ENCODE results near the gene ZNF678. TPM values are rescaled to one million over a fixed set of nuclear protein-coding genes. Genes with fewer than 3 reads are reported as not detected.
"Not testable (repeated sequence)": the region's sequence is repeated elsewhere in the genome, so short reads cannot be mapped to it uniquely, and the experiment has no call there.

Gene ZNF678
- polyA plus RNA-seq, 3 donors = 1.5 to 1.9 (median 1.7) TPM

DNA sequence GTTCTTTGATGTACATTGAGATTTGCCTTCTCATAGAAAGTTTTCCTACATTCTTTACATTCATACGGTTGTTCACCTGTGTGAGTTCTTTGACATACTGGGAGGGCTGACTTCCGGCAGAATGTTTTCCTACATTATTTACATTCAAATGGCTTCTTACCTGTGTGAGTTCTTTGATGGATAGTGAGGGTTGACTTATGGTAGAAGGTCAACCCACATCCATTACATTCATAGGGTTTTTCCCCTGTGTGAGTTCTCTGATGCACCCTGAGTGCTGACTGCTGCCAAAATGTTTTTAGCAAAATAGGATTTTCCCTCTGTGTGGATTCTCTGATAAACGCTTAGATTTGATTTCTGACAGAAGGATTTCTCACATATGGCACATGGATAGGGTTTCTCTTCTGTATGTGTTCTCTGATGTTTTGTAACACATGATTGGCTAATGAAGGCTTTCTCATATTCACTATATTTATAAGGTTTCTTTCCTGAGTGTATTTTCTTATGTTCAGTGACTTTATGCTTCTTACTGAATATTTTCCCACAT is 134.0 kb downstream of the ZNF678 start:
- Mint-ChIP-seq H3K4me1 (no peaks in the 10 kb centered on the region), H3K36me3 (no peaks in the 10 kb centered on the region), H3K27me3 (ENCODE audit: low read depth in 3 of 3) (peaks cover 0 to 4% (median 0%) of the 10 kb centered on the region in 3 donors), H3K4me3 (no peak overlapping the region), H3K27ac (no peak overlapping the region), H3K9me3 (peaks cover 27 to 60% (median 53%) of the 10 kb centered on the region in 7 donors)
- Histone ChIP-seq H3K27ac (ENCODE audit: low read depth in 1 of 2, low read length in 2 of 2) (no peak overlapping the region), H3K9me3 (replicated peaks in 1 of 2; ENCODE audit: control insufficient read depth in 1 of 2, insufficient read depth in 1 of 2, low read length in 2 of 2) (peaks cover 38 to 56% of the 10 kb centered on the region in 2 donors), H3K4me3 (replicated peaks in 1 of 3; ENCODE audit: low read depth in 2 of 3, low read length in 3 of 3) (no peak overlapping the region), H3K4me1 (ENCODE audit: control insufficient read depth in 1 of 2, insufficient read depth in 2 of 2, low read length in 2 of 2) (no peaks in the 10 kb centered on the region), H3K79me2 (ENCODE audit: insufficient read depth, low read length) (no peaks in the 10 kb centered on the region), H3K4me2 (replicated peaks; ENCODE audit: extremely low read depth, low read length, poor library complexity, severe bottlenecking) (no peak overlapping the region), H4K20me1 (ENCODE audit: insufficient read depth, low read length) (no peaks in the 10 kb centered on the region), H3K9ac (ENCODE audit: insufficient read depth, low read length, poor library complexity, severe bottlenecking) (no peak overlapping the region), H3K27me3 (ENCODE audit: control insufficient read depth in 2 of 2, insufficient read depth in 2 of 2, low read length in 2 of 2) (no peaks in the 10 kb centered on the region), H2AFZ (ENCODE audit: insufficient read depth, low read depth, low read length, poor library complexity, severe bottlenecking) (no peak overlapping the region), H3K36me3 (replicated peaks in 1 of 2; ENCODE audit: control insufficient read depth in 1 of 2, insufficient read depth in 2 of 2, low read length in 2 of 2) (no peaks in the 10 kb centered on the region)
- no peak for DNase-seq
- intact Hi-C loops (cut with micrococcal nuclease) = no loop called here
- TF ChIP-seq CTCF (IDR thresholded peaks at IDR 0.05) = no peak
- no CpG with 5 or more reads among the region's 3 CpGs for WGBS (ENCODE audit: insufficient coverage)

DNA sequence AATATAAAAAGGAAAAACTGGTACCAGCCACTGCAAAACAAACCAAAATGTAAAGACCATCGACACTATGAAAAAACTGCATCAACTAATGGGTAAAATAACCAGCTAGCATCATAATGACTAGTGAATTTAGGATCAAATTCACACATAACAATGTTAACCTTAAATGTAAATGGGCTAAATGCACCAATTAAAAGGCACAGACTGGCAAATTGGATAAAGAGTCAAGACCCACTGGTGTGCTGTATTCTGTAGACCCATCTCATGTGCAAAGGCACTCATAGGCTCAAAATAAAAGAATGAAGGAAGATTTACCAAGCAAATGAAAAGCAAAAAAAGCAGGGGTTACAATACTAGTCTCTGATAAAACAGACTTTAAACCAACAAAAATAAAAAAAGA is 138.3 kb downstream of the ZNF678 start:
- H3K9ac ChIP-seq (ENCODE audit: insufficient read depth, low read length, poor library complexity, severe bottlenecking); H3K27ac Mint-ChIP-seq; H3K79me2 ChIP-seq (ENCODE audit: insufficient read depth, low read length); H2AFZ ChIP-seq (ENCODE audit: insufficient read depth, low read depth, low read length, poor library complexity, severe bottlenecking); H3K4me1 Mint-ChIP-seq; H3K27ac ChIP-seq (ENCODE audit: low read depth in 1 of 2, low read length in 2 of 2); H3K27me3 Mint-ChIP-seq (ENCODE audit: low read depth in 3 of 3); H3K4me3 Mint-ChIP-seq; intact Hi-C loops (cut with micrococcal nuclease); H3K4me1 ChIP-seq (ENCODE audit: control insufficient read depth in 1 of 2, insufficient read depth in 2 of 2, low read length in 2 of 2); H3K27me3 ChIP-seq (ENCODE audit: control insufficient read depth in 2 of 2, insufficient read depth in 2 of 2, low read length in 2 of 2); H3K36me3 ChIP-seq (replicated peaks in 1 of 2; ENCODE audit: control insufficient read depth in 1 of 2, insufficient read depth in 2 of 2, low read length in 2 of 2); DNase-seq; H3K36me3 Mint-ChIP-seq; H4K20me1 ChIP-seq (ENCODE audit: insufficient read depth, low read length); H3K4me2 ChIP-seq (replicated peaks; ENCODE audit: extremely low read depth, low read length, poor library complexity, severe bottlenecking); H3K4me3 ChIP-seq (replicated peaks in 1 of 3; ENCODE audit: low read depth in 2 of 3, low read length in 3 of 3): not testable (repeated sequence)
- no CpG with 5 or more reads among the region's 1 CpG for WGBS (ENCODE audit: insufficient coverage)
- peaks cover 23 to 63% (median 58%) of the 10 kb centered on the region in 7 donors for H3K9me3 Mint-ChIP-seq
- H3K9me3 ChIP-seq (replicated peaks in 1 of 2; ENCODE audit: control insufficient read depth in 1 of 2, insufficient read depth in 1 of 2, low read length in 2 of 2) = peaks cover 19 to 36% of the 10 kb centered on the region in 2 donors
